ENCODE results near the gene FAM227B.
"Not testable (repeated sequence)": the region's sequence is repeated elsewhere in the genome, so short reads cannot be mapped to it uniquely, and the experiment has no call there.

FAM227B gene

GRCh38 chr15:49494842-49495241, 125.8 kb downstream of the FAM227B start:
- DNase-seq = no peak

- no peak for DNase-seq
These were observed 127.8 kb downstream of the FAM227B start for GRCh38 chr15:49492830-49493229.

GRCh38 chr15:49492151-49492550, 128.5 kb downstream of the FAM227B start:
- DNase-seq = no peak

GRCh38 chr15:49490966-49491365, 129.7 kb downstream of the FAM227B start:
- no peak for DNase-seq

- DNase-seq = not testable (repeated sequence)
These were observed 135.2 kb downstream of the FAM227B start for GRCh38 chr15:49485401-49485800.

GRCh38 chr15:49478982-49479381, 141.6 kb downstream of the FAM227B start:
- DNase-seq = not testable (repeated sequence)

- DNase-seq = not testable (repeated sequence)
These were observed 142.6 kb downstream of the FAM227B start for GRCh38 chr15:49478021-49478420.

- no peak for DNase-seq
These were observed 147.6 kb downstream of the FAM227B start for GRCh38 chr15:49473031-49473430.

- DNase-seq = no peak
These were observed 148.3 kb downstream of the FAM227B start for GRCh38 chr15:49472338-49472737.

GRCh38 chr15:49471733-49472132, 148.9 kb downstream of the FAM227B start:
- DNase-seq = no peak

- not testable (repeated sequence) for DNase-seq
These were observed 149.4 kb downstream of the FAM227B start for GRCh38 chr15:49471248-49471647.

GRCh38 chr15:49468481-49468839, 152.2 kb downstream of the FAM227B start:
- DNase-seq = no peak

GRCh38 chr15:49467746-49468480, 152.7 kb downstream of the FAM227B start:
- DNase-seq = no peak

GRCh38 chr15:49466119-49466518, 154.5 kb downstream of the FAM227B start:
- DNase-seq = no peak

GRCh38 chr15:49464522-49464921, 156.1 kb downstream of the FAM227B start:
- DNase-seq = no peak

- no peak for DNase-seq
These were observed 158.3 kb downstream of the FAM227B start for GRCh38 chr15:49462232-49462844.

GRCh38 chr15:49460411-49460941, 160.1 kb downstream of the FAM227B start:
- DNase-seq = no peak

GRCh38 chr15:49458145-49458544, 162.5 kb downstream of the FAM227B start:
- DNase-seq = no peak

- DNase-seq = no peak
These were observed 164.5 kb downstream of the FAM227B start for GRCh38 chr15:49456166-49456565.

GRCh38 chr15:49452595-49452994, 168.0 kb downstream of the FAM227B start:
- no peak for DNase-seq

- no peak for DNase-seq
These were observed 178.8 kb downstream of the FAM227B start for GRCh38 chr15:49441816-49442215.

GRCh38 chr15:49441356-49441755, 179.3 kb downstream of the FAM227B start:
- no peak for DNase-seq

All from nucleus accumbens (tissue), 56 donors.